ENCODE results near the gene TBCEL.
"Not testable (repeated sequence)": the region's sequence is repeated elsewhere in the genome, so short reads cannot be mapped to it uniquely, and the experiment has no call there.

The TBCEL gene

DNA sequence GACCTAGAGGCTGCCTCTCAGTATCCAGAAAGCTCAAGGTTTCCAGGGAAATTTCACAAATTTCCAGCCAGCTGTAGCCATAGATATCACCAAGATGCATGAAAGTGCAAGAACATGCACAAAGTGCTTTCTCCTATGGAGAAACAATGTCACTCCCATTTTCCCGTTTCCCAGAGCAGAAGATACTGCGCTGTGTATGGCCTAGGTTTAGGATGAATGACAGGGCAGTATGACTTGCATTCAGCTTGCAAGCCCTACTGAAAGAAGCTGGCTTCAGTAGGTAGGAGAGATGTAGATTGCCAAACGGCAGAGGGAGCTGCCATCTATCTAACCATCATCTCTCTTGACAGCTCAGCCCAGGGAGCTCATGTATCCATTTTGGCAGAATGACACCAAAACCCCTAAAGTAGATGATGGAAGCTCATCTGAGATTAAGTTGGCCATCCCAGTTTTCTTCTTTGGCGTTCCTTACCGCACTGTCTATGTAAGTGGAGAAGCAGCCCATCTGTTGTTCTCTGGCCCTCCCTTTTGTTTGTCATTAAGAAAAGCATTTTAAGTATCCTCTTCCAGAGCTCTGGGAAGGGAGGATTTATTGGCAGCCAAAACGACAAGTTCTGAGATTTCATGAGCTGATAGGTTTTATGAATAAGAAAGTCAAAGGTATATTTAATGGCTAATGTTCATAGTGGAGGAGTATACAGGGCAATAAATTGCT is 81.7 kb downstream of the TBCEL start:
- no peak for DNase-seq (ENCODE audit: low read depth, low spot score)

- DNase-seq (ENCODE audit: low read depth, low spot score), result no peak
These were observed 82.9 kb downstream of the TBCEL start for GRCh38 chr11:121106812-121107211.

DNA sequence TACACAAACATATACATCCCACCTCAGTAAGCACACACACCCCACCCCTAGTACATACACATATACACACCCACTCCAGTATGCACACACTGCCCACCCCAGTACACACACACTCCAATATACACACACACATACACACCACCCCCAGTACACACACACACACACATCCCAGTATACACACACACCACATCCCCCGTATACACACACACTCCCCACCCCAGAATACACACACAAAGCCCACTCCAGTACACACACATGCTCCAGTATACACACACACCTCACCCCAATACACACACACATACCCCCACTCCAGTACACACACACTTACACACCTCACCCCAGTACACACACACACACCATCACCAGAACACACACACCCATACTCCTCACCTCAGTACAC is 84.5 kb downstream of the TBCEL start:
- no peak for DNase-seq (ENCODE audit: low read depth, low spot score)

- no peak for DNase-seq (ENCODE audit: low read depth, low spot score)
These were observed 85.6 kb downstream of the TBCEL start for GRCh38 chr11:121109471-121109870.

DNA sequence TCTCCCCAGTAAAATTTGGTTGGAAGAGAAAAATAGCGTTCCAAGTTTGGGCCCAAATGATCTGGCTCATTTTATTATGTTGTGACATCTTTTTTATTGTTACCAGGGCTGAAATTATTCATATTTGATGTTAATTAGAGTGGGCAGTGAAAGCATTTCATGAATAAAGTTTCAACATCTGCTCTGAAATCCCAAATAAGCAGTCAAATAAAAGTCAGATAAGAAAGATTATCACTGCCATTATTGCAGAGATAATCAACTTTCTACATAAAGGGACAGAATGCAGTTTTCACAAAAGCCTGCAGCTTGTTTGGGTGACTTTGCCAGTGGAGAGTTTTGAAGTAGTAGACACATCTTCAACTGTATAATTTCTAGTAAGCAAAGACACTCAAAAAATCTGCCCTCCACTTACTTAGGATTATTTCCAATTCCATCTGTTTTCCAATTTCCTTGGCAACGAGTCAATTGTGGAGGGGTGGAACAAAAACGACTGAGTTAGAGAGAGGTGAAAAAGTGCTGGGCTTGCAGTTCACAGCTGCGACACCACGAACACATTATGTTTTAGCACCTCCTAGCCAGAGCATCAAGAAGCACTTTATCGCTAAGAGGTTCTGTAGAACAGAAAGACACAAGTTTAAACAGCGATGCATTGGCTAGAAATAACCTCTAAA is 86.1 kb downstream of the TBCEL start:
- DNase-seq (ENCODE audit: low read depth, low spot score), result no peak

DNA sequence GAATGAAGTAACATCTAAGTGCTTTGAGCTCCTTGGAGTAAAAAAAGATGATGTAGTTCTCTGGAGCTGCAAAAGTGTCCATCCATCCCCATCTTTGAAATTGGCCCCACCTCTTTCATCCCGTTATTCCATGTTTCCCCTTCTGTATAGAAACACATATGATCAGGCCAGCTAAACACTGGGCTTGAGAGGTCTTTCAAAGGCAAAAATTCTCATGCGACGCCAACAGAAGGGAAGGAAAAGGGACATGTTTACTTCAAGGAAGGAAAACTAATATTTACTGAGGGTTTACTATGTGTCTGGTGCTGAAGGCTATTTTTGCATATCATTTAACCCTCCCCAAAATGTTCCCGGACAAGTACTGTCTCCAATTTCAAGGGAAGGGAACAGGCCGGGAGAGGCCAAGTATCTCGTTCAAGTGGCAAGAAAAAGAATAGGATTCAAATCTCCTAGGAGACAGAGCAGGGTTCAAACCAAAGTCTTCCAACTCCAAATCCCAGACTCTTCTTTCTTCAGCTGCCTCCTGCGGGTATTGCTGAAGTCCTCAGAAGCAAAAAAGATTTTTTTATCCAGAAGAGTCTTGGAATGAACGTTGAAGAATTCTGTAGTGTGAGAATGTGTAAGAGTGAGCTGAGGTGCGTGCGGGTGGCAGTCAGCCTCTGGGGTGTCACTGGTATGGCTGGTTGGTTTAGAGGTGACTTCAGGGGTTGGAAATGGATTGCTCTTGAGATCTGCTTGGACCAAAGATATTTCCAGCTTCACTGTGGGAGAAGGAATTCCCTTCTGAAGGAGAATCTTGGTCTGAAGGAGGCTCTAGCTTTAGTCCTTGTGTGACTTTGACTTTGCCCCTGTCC is 87.2 kb downstream of the TBCEL start:
- DNase-seq (ENCODE audit: low read depth, low spot score), result no peak

- no peak for DNase-seq (ENCODE audit: low read depth, low spot score)
These were observed 88.9 kb downstream of the TBCEL start for GRCh38 chr11:121112498-121113455.

- DNase-seq (ENCODE audit: low read depth, low spot score), result no peak
These were observed 89.7 kb downstream of the TBCEL start for GRCh38 chr11:121113611-121114010.

DNA sequence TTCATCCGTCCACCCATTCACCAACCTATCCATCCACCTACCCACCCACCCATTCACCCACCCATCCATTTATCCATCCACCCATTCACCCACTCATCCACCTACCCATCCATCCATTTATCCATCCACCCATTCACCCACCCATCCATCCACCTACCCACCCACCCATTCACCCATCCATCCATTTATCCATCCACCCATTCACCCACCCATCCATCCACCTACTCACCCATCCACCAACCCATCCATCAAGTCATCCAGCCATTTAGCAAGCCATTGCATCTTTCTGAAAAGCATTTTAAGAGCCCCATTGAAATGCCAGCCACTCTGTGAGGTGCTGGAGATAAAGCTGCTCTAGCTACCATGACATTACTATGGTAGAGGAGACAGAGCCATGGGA is 91.1 kb downstream of the TBCEL start:
- not testable (repeated sequence) for DNase-seq (ENCODE audit: low read depth, low spot score)

- no peak for DNase-seq (ENCODE audit: low read depth, low spot score)
These were observed 93.9 kb downstream of the TBCEL start for GRCh38 chr11:121117788-121118187.

- DNase-seq (ENCODE audit: low read depth, low spot score), result no peak
These were observed 95.5 kb downstream of the TBCEL start for GRCh38 chr11:121119440-121119839.

DNA sequence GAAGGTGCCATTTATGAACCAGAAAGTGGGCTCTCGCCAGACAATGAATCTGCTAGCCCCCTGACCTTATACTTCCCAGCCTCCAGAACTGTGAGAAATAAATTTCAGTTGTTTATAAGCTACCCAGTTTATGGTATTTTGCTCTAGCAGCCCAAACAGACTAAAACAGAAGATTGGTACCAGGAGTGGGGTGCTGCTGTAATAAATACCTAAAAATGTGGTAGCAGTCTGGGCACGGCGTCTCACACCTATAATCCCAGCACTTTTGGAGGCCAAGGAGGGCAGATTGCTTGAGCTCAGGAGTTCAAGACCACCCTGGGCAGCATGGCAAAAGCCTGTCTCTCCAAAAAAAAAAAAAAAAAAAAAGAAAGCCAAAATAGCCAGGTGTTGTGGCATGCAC is 98.4 kb downstream of the TBCEL start:
- no peak for DNase-seq (ENCODE audit: low read depth, low spot score)

GRCh38 chr11:121123496-121124069 is 99.7 kb downstream of the TBCEL start:
- no peak for DNase-seq (ENCODE audit: low read depth, low spot score)

- no peak for DNase-seq (ENCODE audit: low read depth, low spot score)
These were observed 103.9 kb downstream of the TBCEL start for GRCh38 chr11:121127809-121128208.

GRCh38 chr11:121129362-121130340 is 105.7 kb downstream of the TBCEL start:
- DNase-seq (ENCODE audit: low read depth, low spot score), result no peak

- no peak for DNase-seq (ENCODE audit: low read depth, low spot score)
These were observed 107.8 kb downstream of the TBCEL start for GRCh38 chr11:121131656-121132055.

- DNase-seq (ENCODE audit: low read depth, low spot score), result no peak
These were observed 108.5 kb downstream of the TBCEL start for GRCh38 chr11:121132211-121132976.

DNA sequence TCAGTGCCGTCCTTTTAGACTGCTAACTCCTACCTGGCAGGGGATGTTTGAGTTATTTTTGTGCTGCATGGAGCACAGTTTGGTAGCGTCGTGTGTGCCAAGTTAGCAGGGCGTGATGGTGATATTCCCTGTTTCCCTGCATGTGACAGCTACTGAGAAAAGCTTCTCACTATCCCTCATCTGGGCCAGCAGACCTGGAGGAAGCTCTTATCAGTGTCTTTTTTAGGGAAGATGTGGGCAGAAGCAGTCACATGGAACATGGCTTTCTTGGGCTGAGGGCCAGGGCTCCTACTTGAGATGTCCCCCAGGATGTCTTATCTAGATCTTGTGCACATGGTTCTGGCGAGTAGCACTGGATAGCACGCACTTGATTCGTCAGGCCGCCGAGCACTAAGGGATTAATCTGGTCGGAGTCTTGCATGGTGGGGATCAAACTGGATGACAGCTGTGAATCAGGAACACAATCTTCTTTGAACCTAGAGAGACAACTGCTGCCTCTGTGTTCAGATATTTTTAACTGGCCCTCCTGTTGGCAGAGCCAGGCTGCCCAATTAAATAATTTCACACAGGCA is 110.9 kb downstream of the TBCEL start:
- DNase-seq (ENCODE audit: low read depth, low spot score), result no peak

GRCh38 chr11:121137005-121137404 is 113.1 kb downstream of the TBCEL start:
- no peak for DNase-seq (ENCODE audit: low read depth, low spot score)
